VCaP (cell line): ENCODE data around the gene SH3TC1.

Experiments used
- H3K27ac ChIP-seq: fragments of 450-650 bp; 2 replicates; pipeline ENCODE4 v1.5.1; 2017
- CTCF ChIP-seq: fragments of 450-650 bp; conservative IDR thresholded peaks from 2 replicates; pipeline ENCODE4 v1.5.1; 2017; ENCODE audit warnings: mild to moderate bottlenecking, moderate library complexity

The SH3TC1 gene

GRCh38 chr4:8176547-8177399, 22.3 kb upstream of the SH3TC1 start:
- peak; percentile 95 for TF ChIP-seq CTCF
- no peak overlapping the region for H3K27ac ChIP-seq

GRCh38 chr4:8177552-8177951, 21.5 kb upstream of the SH3TC1 start:
- no peak for TF ChIP-seq CTCF
- no peak overlapping the region for H3K27ac ChIP-seq

- TF ChIP-seq CTCF, result no peak
- no peak overlapping the region for H3K27ac ChIP-seq
Observed at GRCh38 chr4:8177956-8178355, 21.1 kb upstream of the SH3TC1 start.

GRCh38 chr4:8179074-8179473, 20.0 kb upstream of the SH3TC1 start:
- no peak for TF ChIP-seq CTCF

GRCh38 chr4:8179771-8180170, 19.3 kb upstream of the SH3TC1 start:
- H3K27ac ChIP-seq, result no peak overlapping the region
- TF ChIP-seq CTCF, result no peak

More at GRCh38 chr4:8179074-8179473, 20.0 kb upstream of the SH3TC1 start:
- H3K27ac ChIP-seq, result no peak overlapping the region

GRCh38 chr4:8180310-8181093, 18.6 kb upstream of the SH3TC1 start:
- no peak overlapping the region for H3K27ac ChIP-seq
- no peak for TF ChIP-seq CTCF

GRCh38 chr4:8181119-8181518, 18.0 kb upstream of the SH3TC1 start:
- no peak overlapping the region; the same call in 1 of the 2 replicates for H3K27ac ChIP-seq
- TF ChIP-seq CTCF, result no peak
